Duodenal mucosa (tissue), 2 donors: ENCODE measurements around the gene FBXO15.

ENCODE experiments used
- H3K27ac ChIP-seq: one replicate; pipeline ENCODE4 v1.7.0; 2013; ENCODE audit warnings: low read depth, low read length
- H3K27me3 ChIP-seq, 2 donors: one replicate each; pipeline ENCODE4 v1.7.0; 2013; ENCODE audit warnings: low read length in 2 of 2, control low read depth in 1 of 2; ENCODE audit not compliant: insufficient read depth in 2 of 2, control insufficient read depth in 1 of 2
- H3K36me3 ChIP-seq, 2 donors: one replicate each; pipeline ENCODE4 v1.7.0; 2013; ENCODE audit warnings: low read length in 2 of 2, control low read depth in 1 of 2; ENCODE audit not compliant: insufficient read depth in 2 of 2, control insufficient read depth in 1 of 2
- H3K4me1 ChIP-seq, 2 donors: one replicate each; pipeline ENCODE4 v1.7.0; 2013; ENCODE audit warnings: low read length in 2 of 2, control low read depth in 1 of 2; ENCODE audit not compliant: insufficient read depth in 2 of 2, control insufficient read depth in 1 of 2
- H3K4me3 ChIP-seq, 2 donors: one replicate each; pipeline ENCODE4 v1.7.0; 2013; ENCODE audit warnings: low read length in 2 of 2, low read depth in 1 of 2
- H3K9ac ChIP-seq, 2 donors: one replicate each; pipeline ENCODE4 v1.7.0; 2013; ENCODE audit warnings: low read length in 2 of 2, low read depth in 1 of 2
- H3K9me3 ChIP-seq, 2 donors: one replicate each; pipeline ENCODE4 v1.7.0; 2013; ENCODE audit warnings: low read length in 2 of 2, control low read depth in 1 of 2; ENCODE audit not compliant: control insufficient read depth in 1 of 2

FBXO15 gene

DNA sequence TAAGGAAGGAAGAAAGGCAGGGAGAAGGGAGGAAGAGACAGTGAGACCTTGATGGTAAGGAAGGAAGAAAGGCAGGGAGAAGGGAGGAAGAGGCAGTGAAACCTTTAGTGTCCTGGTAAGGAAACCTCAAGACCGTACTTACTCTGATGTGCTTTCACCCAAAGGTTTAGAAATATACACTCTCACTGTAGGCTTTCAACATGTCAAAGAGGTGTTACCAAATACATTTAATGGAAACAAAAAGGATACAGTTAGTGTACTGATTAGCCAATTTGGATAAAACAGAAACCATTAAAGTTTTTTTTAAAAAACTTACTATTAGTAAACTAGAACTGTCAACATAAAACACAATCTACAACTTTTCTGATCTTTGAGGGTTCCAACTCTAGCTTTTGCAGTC lies 7.1 kb downstream of the FBXO15 start:
- Histone ChIP-seq H3K4me1 (no peaks in the 10 kb centered on the region), H3K9ac (no peak overlapping the region), H3K36me3 (no peaks in the 10 kb centered on the region), H3K27ac (no peak overlapping the region), H3K27me3 (peaks cover 0 to 9% of the 10 kb centered on the region in 2 donors), H3K9me3 (no peaks in the 10 kb centered on the region), H3K4me3 (no peak overlapping the region)

- Histone ChIP-seq H3K4me1 (no peaks in the 10 kb centered on the region), H3K27ac (no peak overlapping the region), H3K9me3 (no peaks in the 10 kb centered on the region), H3K4me3 (no peak overlapping the region), H3K27me3 (peaks cover 0 to 9% of the 10 kb centered on the region in 2 donors), H3K9ac (no peak overlapping the region), H3K36me3 (no peaks in the 10 kb centered on the region)
These were observed 7.7 kb downstream of the FBXO15 start for GRCh38 chr18:74139888-74140287.

- peaks cover 0 to 9% of the 10 kb centered on the region in 2 donors for H3K27me3 ChIP-seq
- H3K36me3 ChIP-seq = no peaks in the 10 kb centered on the region
- H3K9ac ChIP-seq = no peak overlapping the region
- no peaks in the 10 kb centered on the region for H3K9me3 ChIP-seq
- no peak overlapping the region for H3K27ac ChIP-seq
- no peak overlapping the region for H3K4me3 ChIP-seq
- H3K4me1 ChIP-seq = no peaks in the 10 kb centered on the region
These were observed 8.2 kb downstream of the FBXO15 start for GRCh38 chr18:74139411-74139810.

- Histone ChIP-seq H3K4me1 (no peaks in the 10 kb centered on the region), H3K9ac (no peak overlapping the region), H3K36me3 (no peaks in the 10 kb centered on the region), H3K9me3 (no peaks in the 10 kb centered on the region), H3K27ac (no peak overlapping the region), H3K27me3 (peaks cover 0 to 9% of the 10 kb centered on the region in 2 donors), H3K4me3 (no peak overlapping the region)
These were observed 9.6 kb downstream of the FBXO15 start for GRCh38 chr18:74137920-74138538.

- Histone ChIP-seq H3K36me3 (no peaks in the 10 kb centered on the region), H3K4me1 (no peaks in the 10 kb centered on the region), H3K27me3 (peaks cover 0 to 2% of the 10 kb centered on the region in 2 donors), H3K9me3 (no peaks in the 10 kb centered on the region), H3K27ac (no peak overlapping the region), H3K9ac (no peak overlapping the region), H3K4me3 (no peak overlapping the region)
These were observed 15.4 kb downstream of the FBXO15 start for GRCh38 chr18:74132201-74132600.

DNA sequence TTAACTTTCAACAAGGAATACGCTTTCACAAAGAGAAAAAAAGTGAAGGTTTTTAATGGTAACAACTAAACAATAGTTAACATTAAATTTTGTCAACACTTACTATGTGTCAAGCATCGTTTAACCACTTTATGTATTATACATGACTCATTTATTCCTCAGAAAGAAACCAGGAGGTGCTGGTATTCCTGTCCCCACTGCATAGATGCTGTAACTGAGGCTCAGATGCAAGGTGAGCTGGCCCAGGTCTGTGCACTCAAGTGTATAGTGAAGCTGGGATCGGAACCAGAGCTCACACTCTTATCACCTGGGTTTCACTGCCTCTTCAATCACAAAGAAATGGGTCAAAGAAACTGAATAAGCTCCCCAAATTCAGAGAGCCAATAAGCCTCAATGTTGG lies 16.5 kb downstream of the FBXO15 start:
- no peak overlapping the region for H3K4me3 ChIP-seq
- no peaks in the 10 kb centered on the region for H3K4me1 ChIP-seq
- no peak overlapping the region for H3K9ac ChIP-seq
- H3K9me3 ChIP-seq = no peaks in the 10 kb centered on the region
- no peaks in the 10 kb centered on the region for H3K36me3 ChIP-seq
- H3K27me3 ChIP-seq = peaks cover 0 to 5% of the 10 kb centered on the region in 2 donors
- no peak overlapping the region for H3K27ac ChIP-seq

DNA sequence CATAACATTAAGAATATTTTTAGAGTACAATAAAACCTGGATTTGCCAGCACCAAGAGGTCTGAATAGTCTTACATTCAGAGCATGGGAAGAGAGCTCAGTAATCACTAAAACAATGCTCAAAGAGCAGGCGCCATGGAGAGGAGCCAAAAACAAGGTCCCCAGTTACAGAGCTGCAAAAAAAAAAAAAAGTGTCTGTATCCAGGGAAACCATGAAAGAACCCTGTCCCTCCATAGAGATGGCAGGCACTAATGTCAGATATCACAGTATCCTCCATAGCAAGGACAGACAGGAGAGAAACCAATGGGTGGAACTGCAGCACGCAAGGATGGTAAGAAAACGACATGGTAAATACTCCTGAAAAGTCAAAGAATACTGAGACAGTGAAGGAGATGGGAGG lies 19.5 kb downstream of the FBXO15 start:
- Histone ChIP-seq H3K4me1 (no peaks in the 10 kb centered on the region), H3K36me3 (no peaks in the 10 kb centered on the region), H3K9me3 (no peaks in the 10 kb centered on the region), H3K27ac (no peak overlapping the region), H3K4me3 (no peak overlapping the region), H3K9ac (no peak overlapping the region), H3K27me3 (peaks cover 0 to 5% of the 10 kb centered on the region in 2 donors)

GRCh38 chr18:74126684-74127655 lies 20.7 kb downstream of the FBXO15 start:
- no peaks in the 10 kb centered on the region for H3K4me1 ChIP-seq
- H3K9ac ChIP-seq = no peak overlapping the region
- no peaks in the 10 kb centered on the region for H3K9me3 ChIP-seq
- H3K4me3 ChIP-seq = no peak overlapping the region
- no peaks in the 10 kb centered on the region for H3K36me3 ChIP-seq
- H3K27me3 ChIP-seq = peaks cover 0 to 5% of the 10 kb centered on the region in 2 donors
- H3K27ac ChIP-seq = no peak overlapping the region

DNA sequence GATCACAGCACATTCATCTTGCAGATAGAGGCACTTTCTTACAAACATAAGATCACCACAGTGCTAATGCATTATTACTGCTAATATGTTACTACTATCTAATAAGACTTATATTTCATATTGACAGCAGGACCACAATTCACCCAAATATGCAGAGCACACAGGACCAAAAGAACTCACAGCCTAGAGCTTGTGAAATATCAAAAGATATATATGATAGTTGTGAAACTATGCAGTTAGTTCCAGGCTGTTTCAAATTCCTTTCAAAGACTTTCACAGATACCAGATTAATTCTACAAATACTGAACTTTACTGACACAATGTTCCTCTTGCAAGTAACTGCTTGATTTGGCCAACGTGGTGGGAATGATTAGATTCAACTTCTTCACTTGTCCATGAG lies 23.0 kb downstream of the FBXO15 start:
- H3K27ac ChIP-seq = no peak overlapping the region
- no peak overlapping the region for H3K4me3 ChIP-seq
- no peaks in the 10 kb centered on the region for H3K9me3 ChIP-seq
- no peaks in the 10 kb centered on the region for H3K36me3 ChIP-seq
- H3K27me3 ChIP-seq = peaks cover 0 to 5% of the 10 kb centered on the region in 2 donors
- H3K9ac ChIP-seq = no peak overlapping the region
- no peaks in the 10 kb centered on the region for H3K4me1 ChIP-seq

GRCh38 chr18:74123200-74123599 lies 24.4 kb downstream of the FBXO15 start:
- Histone ChIP-seq H3K36me3 (no peaks in the 10 kb centered on the region), H3K27ac (no peak overlapping the region), H3K4me1 (no peaks in the 10 kb centered on the region), H3K9me3 (no peaks in the 10 kb centered on the region), H3K27me3 (peaks cover 0 to 5% of the 10 kb centered on the region in 2 donors), H3K9ac (no peak overlapping the region), H3K4me3 (no peak overlapping the region)
